ENCODE results near the gene TUBG2. TPM values are rescaled to one million over a fixed set of nuclear protein-coding genes. Genes with fewer than 3 reads are reported as not detected.

TUBG2 gene
- total and polyA plus RNA-seq, 2 of the 8 experiments (the other 6 are each of a cell fraction or from before 2014, with no cell fraction given), result 14.8 to 16.6 TPM

DNA sequence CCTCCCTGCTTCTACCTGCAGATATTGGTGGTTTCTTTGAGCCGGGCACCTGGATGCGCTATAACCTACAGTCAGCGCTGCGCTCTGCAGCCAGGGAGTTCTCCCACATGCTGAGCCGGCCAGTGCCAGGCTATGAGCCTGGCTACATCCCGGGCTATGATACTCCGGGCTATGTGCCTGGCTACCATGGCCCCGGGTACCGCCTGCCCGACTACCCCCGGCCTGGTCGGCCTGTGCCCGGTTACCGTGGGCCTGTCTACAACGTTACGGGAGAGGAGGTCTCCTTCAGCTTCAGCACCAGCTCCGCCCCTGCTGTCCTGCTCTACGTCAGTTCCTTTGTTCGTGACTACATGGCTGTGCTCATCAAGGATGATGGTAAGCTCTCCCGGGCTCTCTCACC lies 36.4 kb downstream of the TUBG2 start (continued):
- TF ChIP-seq, protein P1, sequence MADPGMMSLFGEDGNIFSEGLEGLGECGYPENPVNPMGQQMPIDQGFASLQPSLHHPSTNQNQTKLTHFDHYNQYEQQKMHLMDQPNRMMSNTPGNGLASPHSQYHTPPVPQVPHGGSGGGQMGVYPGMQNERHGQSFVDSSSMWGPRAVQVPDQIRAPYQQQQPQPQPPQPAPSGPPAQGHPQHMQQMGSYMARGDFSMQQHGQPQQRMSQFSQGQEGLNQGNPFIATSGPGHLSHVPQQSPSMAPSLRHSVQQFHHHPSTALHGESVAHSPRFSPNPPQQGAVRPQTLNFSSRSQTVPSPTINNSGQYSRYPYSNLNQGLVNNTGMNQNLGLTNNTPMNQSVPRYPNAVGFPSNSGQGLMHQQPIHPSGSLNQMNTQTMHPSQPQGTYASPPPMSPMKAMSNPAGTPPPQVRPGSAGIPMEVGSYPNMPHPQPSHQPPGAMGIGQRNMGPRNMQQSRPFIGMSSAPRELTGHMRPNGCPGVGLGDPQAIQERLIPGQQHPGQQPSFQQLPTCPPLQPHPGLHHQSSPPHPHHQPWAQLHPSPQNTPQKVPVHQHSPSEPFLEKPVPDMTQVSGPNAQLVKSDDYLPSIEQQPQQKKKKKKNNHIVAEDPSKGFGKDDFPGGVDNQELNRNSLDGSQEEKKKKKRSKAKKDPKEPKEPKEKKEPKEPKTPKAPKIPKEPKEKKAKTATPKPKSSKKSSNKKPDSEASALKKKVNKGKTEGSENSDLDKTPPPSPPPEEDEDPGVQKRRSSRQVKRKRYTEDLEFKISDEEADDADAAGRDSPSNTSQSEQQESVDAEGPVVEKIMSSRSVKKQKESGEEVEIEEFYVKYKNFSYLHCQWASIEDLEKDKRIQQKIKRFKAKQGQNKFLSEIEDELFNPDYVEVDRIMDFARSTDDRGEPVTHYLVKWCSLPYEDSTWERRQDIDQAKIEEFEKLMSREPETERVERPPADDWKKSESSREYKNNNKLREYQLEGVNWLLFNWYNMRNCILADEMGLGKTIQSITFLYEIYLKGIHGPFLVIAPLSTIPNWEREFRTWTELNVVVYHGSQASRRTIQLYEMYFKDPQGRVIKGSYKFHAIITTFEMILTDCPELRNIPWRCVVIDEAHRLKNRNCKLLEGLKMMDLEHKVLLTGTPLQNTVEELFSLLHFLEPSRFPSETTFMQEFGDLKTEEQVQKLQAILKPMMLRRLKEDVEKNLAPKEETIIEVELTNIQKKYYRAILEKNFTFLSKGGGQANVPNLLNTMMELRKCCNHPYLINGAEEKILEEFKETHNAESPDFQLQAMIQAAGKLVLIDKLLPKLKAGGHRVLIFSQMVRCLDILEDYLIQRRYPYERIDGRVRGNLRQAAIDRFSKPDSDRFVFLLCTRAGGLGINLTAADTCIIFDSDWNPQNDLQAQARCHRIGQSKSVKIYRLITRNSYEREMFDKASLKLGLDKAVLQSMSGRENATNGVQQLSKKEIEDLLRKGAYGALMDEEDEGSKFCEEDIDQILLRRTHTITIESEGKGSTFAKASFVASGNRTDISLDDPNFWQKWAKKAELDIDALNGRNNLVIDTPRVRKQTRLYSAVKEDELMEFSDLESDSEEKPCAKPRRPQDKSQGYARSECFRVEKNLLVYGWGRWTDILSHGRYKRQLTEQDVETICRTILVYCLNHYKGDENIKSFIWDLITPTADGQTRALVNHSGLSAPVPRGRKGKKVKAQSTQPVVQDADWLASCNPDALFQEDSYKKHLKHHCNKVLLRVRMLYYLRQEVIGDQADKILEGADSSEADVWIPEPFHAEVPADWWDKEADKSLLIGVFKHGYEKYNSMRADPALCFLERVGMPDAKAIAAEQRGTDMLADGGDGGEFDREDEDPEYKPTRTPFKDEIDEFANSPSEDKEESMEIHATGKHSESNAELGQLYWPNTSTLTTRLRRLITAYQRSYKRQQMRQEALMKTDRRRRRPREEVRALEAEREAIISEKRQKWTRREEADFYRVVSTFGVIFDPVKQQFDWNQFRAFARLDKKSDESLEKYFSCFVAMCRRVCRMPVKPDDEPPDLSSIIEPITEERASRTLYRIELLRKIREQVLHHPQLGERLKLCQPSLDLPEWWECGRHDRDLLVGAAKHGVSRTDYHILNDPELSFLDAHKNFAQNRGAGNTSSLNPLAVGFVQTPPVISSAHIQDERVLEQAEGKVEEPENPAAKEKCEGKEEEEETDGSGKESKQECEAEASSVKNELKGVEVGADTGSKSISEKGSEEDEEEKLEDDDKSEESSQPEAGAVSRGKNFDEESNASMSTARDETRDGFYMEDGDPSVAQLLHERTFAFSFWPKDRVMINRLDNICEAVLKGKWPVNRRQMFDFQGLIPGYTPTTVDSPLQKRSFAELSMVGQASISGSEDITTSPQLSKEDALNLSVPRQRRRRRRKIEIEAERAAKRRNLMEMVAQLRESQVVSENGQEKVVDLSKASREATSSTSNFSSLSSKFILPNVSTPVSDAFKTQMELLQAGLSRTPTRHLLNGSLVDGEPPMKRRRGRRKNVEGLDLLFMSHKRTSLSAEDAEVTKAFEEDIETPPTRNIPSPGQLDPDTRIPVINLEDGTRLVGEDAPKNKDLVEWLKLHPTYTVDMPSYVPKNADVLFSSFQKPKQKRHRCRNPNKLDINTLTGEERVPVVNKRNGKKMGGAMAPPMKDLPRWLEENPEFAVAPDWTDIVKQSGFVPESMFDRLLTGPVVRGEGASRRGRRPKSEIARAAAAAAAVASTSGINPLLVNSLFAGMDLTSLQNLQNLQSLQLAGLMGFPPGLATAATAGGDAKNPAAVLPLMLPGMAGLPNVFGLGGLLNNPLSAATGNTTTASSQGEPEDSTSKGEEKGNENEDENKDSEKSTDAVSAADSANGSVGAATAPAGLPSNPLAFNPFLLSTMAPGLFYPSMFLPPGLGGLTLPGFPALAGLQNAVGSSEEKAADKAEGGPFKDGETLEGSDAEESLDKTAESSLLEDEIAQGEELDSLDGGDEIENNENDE (IDR thresholded peaks at IDR 0.05; ENCODE audit: insufficient replicate concordance, low read length), result no peak
- TF ChIP-seq, protein P2, sequence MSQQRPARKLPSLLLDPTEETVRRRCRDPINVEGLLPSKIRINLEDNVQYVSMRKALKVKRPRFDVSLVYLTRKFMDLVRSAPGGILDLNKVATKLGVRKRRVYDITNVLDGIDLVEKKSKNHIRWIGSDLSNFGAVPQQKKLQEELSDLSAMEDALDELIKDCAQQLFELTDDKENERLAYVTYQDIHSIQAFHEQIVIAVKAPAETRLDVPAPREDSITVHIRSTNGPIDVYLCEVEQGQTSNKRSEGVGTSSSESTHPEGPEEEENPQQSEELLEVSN (IDR thresholded peaks at IDR 0.05), result no peak
- TF ChIP-seq KDM1A (IDR thresholded peaks at IDR 0.05; ENCODE audit: borderline replicate concordance, low read length) (no peak), RBBP5 (IDR thresholded peaks at IDR 0.05; ENCODE audit: borderline replicate concordance, low read depth, low read length) (no peak), SP2 (IDR thresholded peaks at IDR 0.05; ENCODE audit: low read length) (no peak), SUZ12 (IDR thresholded peaks at IDR 0.05; ENCODE audit: low read length) (no peak), TAF7 (optimal IDR thresholded peaks at IDR 0.05; ENCODE audit: borderline replicate concordance, low read depth, low read length) (no peak), HDAC6 (IDR thresholded peaks at IDR 0.05; ENCODE audit: low read depth, low read length) (no peak)
- TF ChIP-seq, protein P3, sequence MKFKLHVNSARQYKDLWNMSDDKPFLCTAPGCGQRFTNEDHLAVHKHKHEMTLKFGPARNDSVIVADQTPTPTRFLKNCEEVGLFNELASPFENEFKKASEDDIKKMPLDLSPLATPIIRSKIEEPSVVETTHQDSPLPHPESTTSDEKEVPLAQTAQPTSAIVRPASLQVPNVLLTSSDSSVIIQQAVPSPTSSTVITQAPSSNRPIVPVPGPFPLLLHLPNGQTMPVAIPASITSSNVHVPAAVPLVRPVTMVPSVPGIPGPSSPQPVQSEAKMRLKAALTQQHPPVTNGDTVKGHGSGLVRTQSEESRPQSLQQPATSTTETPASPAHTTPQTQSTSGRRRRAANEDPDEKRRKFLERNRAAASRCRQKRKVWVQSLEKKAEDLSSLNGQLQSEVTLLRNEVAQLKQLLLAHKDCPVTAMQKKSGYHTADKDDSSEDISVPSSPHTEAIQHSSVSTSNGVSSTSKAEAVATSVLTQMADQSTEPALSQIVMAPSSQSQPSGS (IDR thresholded peaks at IDR 0.05; ENCODE audit: low read length), result no peak
